Measurements from ENCODE around the gene PTPRN2. TPM values are rescaled to one million over a fixed set of nuclear protein-coding genes. Genes with fewer than 3 reads are reported as not detected.
"Not testable (repeated sequence)": the region's sequence is repeated elsewhere in the genome, so short reads cannot be mapped to it uniquely, and the experiment has no call there.

PTPRN2 gene
- total RNA-seq, 1 experiment from 2014 or later: 3.8 TPM

GRCh38 chr7:158311791-158312190 lies 275.8 kb downstream of the PTPRN2 start:
- 0 out of 2 replicates have a peak, but pooled peaks cover 4% of the 10 kb centered on the region for H3K9me3 ChIP-seq (replicated peaks)

GRCh38 chr7:158310924-158311666 lies 276.5 kb downstream of the PTPRN2 start:
- Histone ChIP-seq H3K27me3 (no peaks in the 10 kb centered on the region), H3K4me3 (no peak overlapping the region), H3K9me3 (replicated peaks) (0 out of 2 replicates have a peak, but pooled peaks cover 4% of the 10 kb centered on the region), H3K36me3 (no peaks in the 10 kb centered on the region), H3K27ac (no peak overlapping the region), H3K4me1 (no peaks in the 10 kb centered on the region)
- DNase-seq: no peak

More at GRCh38 chr7:158311791-158312190, 275.8 kb downstream of the PTPRN2 start:
- no peak for DNase-seq
- Histone ChIP-seq H3K36me3 (no peaks in the 10 kb centered on the region), H3K27ac (no peak overlapping the region), H3K4me1 (no peaks in the 10 kb centered on the region), H3K27me3 (no peaks in the 10 kb centered on the region), H3K4me3 (no peak overlapping the region)

- H3K27me3 ChIP-seq: no peaks in the 10 kb centered on the region
- no peak overlapping the region for H3K27ac ChIP-seq
- H3K4me1 ChIP-seq: no peaks in the 10 kb centered on the region
- no peak overlapping the region for H3K4me3 ChIP-seq
- no peak for DNase-seq
- H3K9me3 ChIP-seq (replicated peaks): 0 out of 2 replicates have a peak, but pooled peaks cover 4% of the 10 kb centered on the region
- no peaks in the 10 kb centered on the region for H3K36me3 ChIP-seq
Measured at GRCh38 chr7:158309868-158310763, 277.5 kb downstream of the PTPRN2 start.

GRCh38 chr7:158308001-158308400 lies 279.6 kb downstream of the PTPRN2 start:
- Histone ChIP-seq H3K27ac (no peak overlapping the region), H3K27me3 (peaks cover 6% of the 10 kb centered on the region; the same call in 1 of the 2 replicates), H3K36me3 (no peaks in the 10 kb centered on the region), H3K9me3 (replicated peaks) (0 out of 2 replicates have a peak, but pooled peaks cover 4% of the 10 kb centered on the region), H3K4me3 (no peak overlapping the region), H3K4me1 (no peaks in the 10 kb centered on the region)
- DNase-seq: no peak

GRCh38 chr7:158304072-158304471 lies 283.6 kb downstream of the PTPRN2 start:
- H3K4me3 ChIP-seq; H3K4me1 ChIP-seq; H3K27me3 ChIP-seq; H3K36me3 ChIP-seq; H3K27ac ChIP-seq; H3K9me3 ChIP-seq (replicated peaks); DNase-seq: not testable (repeated sequence)

GRCh38 chr7:158303121-158303520 lies 284.5 kb downstream of the PTPRN2 start:
- Histone ChIP-seq H3K4me1 (no peaks in the 10 kb centered on the region), H3K9me3 (replicated peaks) (no peaks in the 10 kb centered on the region), H3K27me3 (peaks cover 14% of the 10 kb centered on the region), H3K4me3 (no peak overlapping the region), H3K36me3 (no peaks in the 10 kb centered on the region), H3K27ac (no peak overlapping the region)
- DNase-seq: no peak

- H3K36me3 ChIP-seq: no peaks in the 10 kb centered on the region
Measured at GRCh38 chr7:158302274-158303070, 285.2 kb downstream of the PTPRN2 start.

GRCh38 chr7:158301207-158301606 lies 286.4 kb downstream of the PTPRN2 start:
- no peaks in the 10 kb centered on the region for H3K9me3 ChIP-seq (replicated peaks)
- H3K36me3 ChIP-seq: no peaks in the 10 kb centered on the region
- DNase-seq: no peak
- H3K27ac ChIP-seq: no peak overlapping the region
- no peak overlapping the region for H3K4me3 ChIP-seq
- peaks cover 18% of the 10 kb centered on the region for H3K27me3 ChIP-seq
- no peaks in the 10 kb centered on the region for H3K4me1 ChIP-seq

More at GRCh38 chr7:158302274-158303070, 285.2 kb downstream of the PTPRN2 start:
- Histone ChIP-seq H3K4me1 (no peaks in the 10 kb centered on the region), H3K9me3 (replicated peaks) (no peaks in the 10 kb centered on the region), H3K27ac (no peak overlapping the region), H3K4me3 (no peak overlapping the region), H3K27me3 (peaks cover 18% of the 10 kb centered on the region)
- no peak for DNase-seq

GRCh38 chr7:158300427-158300826 lies 287.2 kb downstream of the PTPRN2 start:
- no peaks in the 10 kb centered on the region for H3K9me3 ChIP-seq (replicated peaks)
- no peaks in the 10 kb centered on the region for H3K36me3 ChIP-seq
- no peak for DNase-seq
- no peaks in the 10 kb centered on the region for H3K4me1 ChIP-seq
- H3K27me3 ChIP-seq: peaks cover 18% of the 10 kb centered on the region
- no peak overlapping the region for H3K27ac ChIP-seq
- no peak overlapping the region for H3K4me3 ChIP-seq

- no peak for DNase-seq
- Histone ChIP-seq H3K9me3 (replicated peaks) (no peaks in the 10 kb centered on the region), H3K4me3 (no peak overlapping the region), H3K27ac (no peak overlapping the region), H3K27me3 (peaks cover 18% of the 10 kb centered on the region), H3K36me3 (no peaks in the 10 kb centered on the region), H3K4me1 (no peaks in the 10 kb centered on the region)
Measured at GRCh38 chr7:158299607-158300006, 288.0 kb downstream of the PTPRN2 start.

GRCh38 chr7:158296798-158297104 lies 290.9 kb downstream of the PTPRN2 start:
- Histone ChIP-seq H3K4me1 (no peaks in the 10 kb centered on the region), H3K4me3 (no peak overlapping the region), H3K27ac (no peak overlapping the region), H3K27me3 (peaks cover 12% of the 10 kb centered on the region), H3K36me3 (no peaks in the 10 kb centered on the region), H3K9me3 (replicated peaks) (no peaks in the 10 kb centered on the region)
- DNase-seq: no peak

GRCh38 chr7:158295966-158296797 lies 291.4 kb downstream of the PTPRN2 start:
- Histone ChIP-seq H3K27ac (no peak overlapping the region), H3K9me3 (replicated peaks) (no peaks in the 10 kb centered on the region), H3K4me3 (no peak overlapping the region), H3K4me1 (no peaks in the 10 kb centered on the region), H3K36me3 (no peaks in the 10 kb centered on the region), H3K27me3 (peaks cover 12% of the 10 kb centered on the region)
- no peak for DNase-seq

- not testable (repeated sequence) for DNase-seq; H3K9me3 ChIP-seq (replicated peaks); H3K4me1 ChIP-seq; H3K36me3 ChIP-seq; H3K4me3 ChIP-seq; H3K27ac ChIP-seq
- peaks cover 12% of the 10 kb centered on the region for H3K27me3 ChIP-seq
Measured at GRCh38 chr7:158294468-158295215, 293.0 kb downstream of the PTPRN2 start.
